AG04449 (cell line): ENCODE data around the gene ABCA5.
"Not testable (repeated sequence)": the region's sequence is repeated elsewhere in the genome, so short reads cannot be mapped to it uniquely, and the experiment has no call there.

Experiments
- CTCF ChIA-PET: fragments of 350-600 bp; formaldehyde crosslinking; extraction: SDS; loops from one replicate; lab custom pipeline; 2021; ENCODE audit warnings: antibody characterized with exemption; lab: Yijun Ruan, JAX
- POLR2A ChIA-PET: fragments of 400-600, 350-600 bp; formaldehyde crosslinking; extraction: SDS; loops from one replicate; lab custom pipeline; 2020; ENCODE audit warnings: antibody characterized with exemption, inconsistent platforms; lab: Yijun Ruan, JAX
- DNase-seq: peaks from one replicate; pipeline ENCODE4 v3.0.0-alpha.2; 2010; ENCODE audit warnings: low read depth, low spot score
- H3K4me3 ChIP-seq: 2 replicates; pipeline ENCODE4 v1.5.1; 2011; ENCODE audit warnings: low read depth, mild to moderate bottlenecking, control low read depth, low read length
- CTCF ChIP-seq: IDR thresholded peaks from one replicate; pipeline ENCODE4 v1.5.1; 2011; ENCODE audit warnings: mild to moderate bottlenecking, moderate library complexity, low read length, control low read depth, inconsistent platforms; ENCODE audit not compliant: insufficient read depth; ENCODE audit errors: missing control alignments

ABCA5 gene

GRCh38 chr17:69320210-69320907 is 6.6 kb downstream of the ABCA5 start:
- TF ChIP-seq CTCF, result no peak
- ChIA-PET CTCF (no interaction called here), POLR2A (no interaction called here)
- no peak for DNase-seq
- no peak overlapping the region for H3K4me3 ChIP-seq

- ChIA-PET POLR2A (no interaction called here), CTCF (interaction anchor here (1.1 kb wide), 1 partner anchor 13 kb away, joined by 3 read pairs; no protein-coding TSS in a partner anchor)
- TF ChIP-seq CTCF, result no peak
Observed at GRCh38 chr17:69317625-69318024, 9.3 kb downstream of the ABCA5 start.

GRCh38 chr17:69314246-69315065 is 12.5 kb downstream of the ABCA5 start:
- ChIA-PET POLR2A (no interaction called here), CTCF (interaction anchor here (2.4 kb wide), 1 partner anchor 12 kb away, joined by 8 read pairs; the partner anchor contains the start of gene ABCA5)
- no peak for TF ChIP-seq CTCF
- DNase-seq, result no peak
- no peak overlapping the region for H3K4me3 ChIP-seq

More at GRCh38 chr17:69317625-69318024, 9.3 kb downstream of the ABCA5 start:
- H3K4me3 ChIP-seq, result no peak overlapping the region
- DNase-seq, result no peak

- TF ChIP-seq CTCF, result no peak
- CTCF ChIA-PET, result interaction anchor here (0.7 kb wide), 1 partner anchor 13 kb away, joined by 3 read pairs; no protein-coding TSS in a partner anchor
- POLR2A ChIA-PET, result no interaction called here
- H3K4me3 ChIP-seq, result no peak overlapping the region
- no peak for DNase-seq
Observed at GRCh38 chr17:69305177-69305576, 21.8 kb downstream of the ABCA5 start.

- ChIA-PET CTCF (no interaction called here), POLR2A (no interaction called here)
- no peak for TF ChIP-seq CTCF
Observed at GRCh38 chr17:69302682-69303081, 24.3 kb downstream of the ABCA5 start.

GRCh38 chr17:69300222-69300621 is 26.7 kb downstream of the ABCA5 start:
- CTCF ChIA-PET, result no interaction called here
- no peak for DNase-seq
- no peak overlapping the region for H3K4me3 ChIP-seq
- TF ChIP-seq CTCF, result no peak
- POLR2A ChIA-PET, result no interaction called here

More at GRCh38 chr17:69302682-69303081, 24.3 kb downstream of the ABCA5 start:
- no peak for DNase-seq
- no peak overlapping the region for H3K4me3 ChIP-seq

- POLR2A ChIA-PET, H3K4me3 ChIP-seq, CTCF ChIA-PET, DNase-seq: not testable (repeated sequence)
Observed at GRCh38 chr17:69298120-69298722, 28.7 kb downstream of the ABCA5 start.
